Spleen (tissue), 11 donors: Measurements from ENCODE around the gene SELENOO. TPM values are rescaled to one million over a fixed set of nuclear protein-coding genes. Genes with fewer than 3 reads are reported as not detected.

Source experiments
- DNase-seq: peaks from one replicate; pipeline ENCODE4 v3.0.0-alpha.2; 2020
- H3K27ac ChIP-seq, 8 donors: fragments of 200-600 bp; sonication (generic) in 7 of 8; 1 replicate in 4 of 8; 2 replicates in 4 of 8; pipeline versions ENCODE4 v1.5.0 to v1.8.0; 2016 to 2021; ENCODE audit warnings: inconsistent platforms in 4 of 8, mild to moderate bottlenecking in 4 of 8, moderate library complexity in 1 of 8
- H3K27me3 ChIP-seq, 7 donors: fragments of 200-600 bp; sonication (generic) in 6 of 7; replicated peaks in 1 of 7; 1 replicate in 4 of 7; 2 replicates in 3 of 7; pipeline versions ENCODE4 v1.5.0 to v1.8.0; 2016 to 2021; ENCODE audit warnings: inconsistent platforms in 3 of 7, mild to moderate bottlenecking in 1 of 7
- H3K36me3 ChIP-seq, 6 donors: fragments of 200-600 bp; sonication (generic) in 5 of 6; 1 replicate in 4 of 6; 2 replicates in 2 of 6; pipeline versions ENCODE4 v1.5.0 to v1.8.0; 2016 to 2021; ENCODE audit warnings: inconsistent platforms in 2 of 6
- H3K4me1 ChIP-seq, 6 donors: fragments of 200-600 bp; sonication (generic) in 5 of 6; 1 replicate in 3 of 6; 2 replicates in 3 of 6; pipeline versions ENCODE4 v1.5.0 to v1.8.0; 2016 to 2021; ENCODE audit warnings: inconsistent platforms in 3 of 6
- H3K4me3 ChIP-seq, 8 donors: fragments of 200-600 bp; sonication (generic) in 7 of 8; 1 replicate in 4 of 8; 2 replicates in 4 of 8; pipeline versions ENCODE4 v1.5.0 to v1.8.0; 2016 to 2021; ENCODE audit warnings: inconsistent platforms in 4 of 8, mild to moderate bottlenecking in 4 of 8, moderate library complexity in 2 of 8
- H3K9me3 ChIP-seq, 8 donors: fragments of 200-600 bp; sonication (generic) in 7 of 8; 1 replicate in 4 of 8; 2 replicates in 4 of 8; pipeline versions ENCODE4 v1.5.0 to v1.8.0; 2016 to 2021; ENCODE audit warnings: inconsistent platforms in 4 of 8
- POLR2A ChIP-seq, 3 donors: fragments of 450-650 bp; IDR thresholded peaks; one replicate each; pipeline ENCODE4 v1.5.1; 2017; ENCODE audit warnings: antibody characterized with exemption in 3 of 3, mild to moderate bottlenecking in 1 of 3
- POLR2AphosphoS5 ChIP-seq, 3 donors: sonication (generic); formaldehyde crosslinking; IDR thresholded peaks; one replicate each; pipeline ENCODE4 v1.5.1; 2017; ENCODE audit warnings: antibody characterized with exemption in 3 of 3
- WGBS, 5 donors: extraction: QIAGEN DNeasy Blood & Tissue Kit in 3 of 5; methylation state at CpG; one replicate each; pipeline versions ENCODE4 v1.1.5 to v1.1.7; 2013 to 2018; 5-methylcytosine and 5-hydroxymethylcytosine counted together
- intact Hi-C: fragments of 100-400 bp; cut with DNase I; formaldehyde crosslinking; loops from one replicate; pipeline ENCODE4 v1.15.0; 2023; ENCODE audit warnings: low total_unique reads
- polyA plus RNA-seq, 3 donors: library from polyadenylated mRNA; stranded (reverse); fragments of 200-250 nt; gene quantifications; one replicate each; pipeline ENCODE4 v1.2.1, GENCODE V29; 2013
- total RNA-seq, 7 donors: library from RNA; depleted of rRNA in 3 of 7; stranded (reverse); fragments of >200 nt in 3 of 7; fragmentation: NEBNext Ultra II Directional in 4 of 7; extraction: Animal tissue kit (Norgen Biotek cat#: 25700) in 4 of 7; gene quantifications; one replicate each; pipeline versions ENCODE4 v1.1.0 to v1.2.1, GENCODE V29; 2016 to 2021
- TF ChIP-seq, protein P1 (sequence below), 11 experiments: fragments of 200-600 bp in 7 of 11; fragments of 450-650 bp in 4 of 11; sonication (generic) in 4 of 11; IDR thresholded peaks in 8 of 11; conservative IDR thresholded peaks in 3 of 11; 1 replicate in 7 of 11; 2 replicates in 4 of 11; pipeline versions ENCODE4 v1.4.0 to v1.8.0; 2016 to 2021; ENCODE audit warnings: antibody characterized with exemption in 11 of 11, inconsistent platforms in 4 of 11, mild to moderate bottlenecking in 1 of 11
- donor health status: healthy with polysubstance abuse.
- donor health status: DM: no; HTN: no; CAD: no; lungs with moderate emphysema.
- donor health status: DM: no; HTN: no; CAD: no.
- donor health status: Bipolar disorder and iron deficiency.
- donor health status: healthy.
- donor health status: DM: no; HTN: no; CAD: no.
- donor health status: DM: yes; HTN: yes; CAD: no.

The SELENOO gene
- total and polyA plus RNA-seq, 10 donors, result 25.4 to 70.8 (median 29.5) TPM

DNA sequence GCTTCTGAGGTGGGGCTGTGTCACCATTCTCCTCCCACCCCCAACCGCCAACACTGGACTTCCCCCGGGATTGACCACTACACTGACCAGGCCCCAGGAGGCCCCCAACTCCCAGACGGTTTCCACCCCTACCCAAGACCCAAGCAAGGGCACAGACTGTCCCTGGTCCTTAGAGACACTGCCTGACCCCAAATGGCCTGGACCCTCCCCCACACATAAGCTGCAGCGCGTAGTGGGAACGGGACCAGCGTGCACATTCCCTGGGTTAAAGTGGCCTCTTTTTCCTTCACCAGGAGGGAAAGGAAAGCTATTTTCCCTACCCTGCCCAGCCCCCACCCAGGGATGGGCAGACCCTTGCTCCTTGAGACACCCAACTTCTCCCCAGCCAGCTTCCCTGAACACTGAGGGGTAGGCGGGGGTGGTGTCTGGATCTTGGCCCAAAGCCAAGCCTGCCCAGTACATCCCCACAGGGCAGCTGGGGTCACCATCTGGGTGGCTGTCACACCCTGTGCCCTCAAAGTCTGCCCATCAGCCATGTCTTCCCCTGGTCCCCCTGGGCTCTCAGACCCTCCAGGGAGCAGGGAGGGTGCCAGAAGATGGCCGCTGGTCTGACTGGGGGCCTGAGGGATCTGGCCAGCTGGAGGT, 62.3 kb downstream of the SELENOO start:
- Histone ChIP-seq H3K4me3 (no peak overlapping the region), H3K4me1 (peaks cover 8 to 41% (median 27%) of the 10 kb centered on the region in 6 donors), H3K36me3 (peaks cover 0 to 5% (median 0%) of the 10 kb centered on the region in 6 donors), H3K9me3 (peaks cover 0 to 8% (median 0%) of the 10 kb centered on the region in 8 donors), H3K27me3 (peaks cover 0 to 81% (median 23%) of the 10 kb centered on the region in 7 donors), H3K27ac (no peak overlapping the region)
- intact Hi-C loops, result no loop called here
- TF ChIP-seq, protein P1, sequence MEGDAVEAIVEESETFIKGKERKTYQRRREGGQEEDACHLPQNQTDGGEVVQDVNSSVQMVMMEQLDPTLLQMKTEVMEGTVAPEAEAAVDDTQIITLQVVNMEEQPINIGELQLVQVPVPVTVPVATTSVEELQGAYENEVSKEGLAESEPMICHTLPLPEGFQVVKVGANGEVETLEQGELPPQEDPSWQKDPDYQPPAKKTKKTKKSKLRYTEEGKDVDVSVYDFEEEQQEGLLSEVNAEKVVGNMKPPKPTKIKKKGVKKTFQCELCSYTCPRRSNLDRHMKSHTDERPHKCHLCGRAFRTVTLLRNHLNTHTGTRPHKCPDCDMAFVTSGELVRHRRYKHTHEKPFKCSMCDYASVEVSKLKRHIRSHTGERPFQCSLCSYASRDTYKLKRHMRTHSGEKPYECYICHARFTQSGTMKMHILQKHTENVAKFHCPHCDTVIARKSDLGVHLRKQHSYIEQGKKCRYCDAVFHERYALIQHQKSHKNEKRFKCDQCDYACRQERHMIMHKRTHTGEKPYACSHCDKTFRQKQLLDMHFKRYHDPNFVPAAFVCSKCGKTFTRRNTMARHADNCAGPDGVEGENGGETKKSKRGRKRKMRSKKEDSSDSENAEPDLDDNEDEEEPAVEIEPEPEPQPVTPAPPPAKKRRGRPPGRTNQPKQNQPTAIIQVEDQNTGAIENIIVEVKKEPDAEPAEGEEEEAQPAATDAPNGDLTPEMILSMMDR (IDR thresholded peaks at IDR 0.05 in 8 of 11, conservative IDR thresholded peaks at IDR 0.05 in 3 of 11), result no peak
- TF ChIP-seq POLR2AphosphoS5 (IDR thresholded peaks at IDR 0.05) (peak in 1 of 3 donors; percentile 8), POLR2A (IDR thresholded peaks at IDR 0.05) (no peak)
- 61 to 75% (median 66%) methylated on average over 8 to 9 of the region's 9 CpGs for WGBS, 5 donors
- DNase-seq, result no peak

DNA sequence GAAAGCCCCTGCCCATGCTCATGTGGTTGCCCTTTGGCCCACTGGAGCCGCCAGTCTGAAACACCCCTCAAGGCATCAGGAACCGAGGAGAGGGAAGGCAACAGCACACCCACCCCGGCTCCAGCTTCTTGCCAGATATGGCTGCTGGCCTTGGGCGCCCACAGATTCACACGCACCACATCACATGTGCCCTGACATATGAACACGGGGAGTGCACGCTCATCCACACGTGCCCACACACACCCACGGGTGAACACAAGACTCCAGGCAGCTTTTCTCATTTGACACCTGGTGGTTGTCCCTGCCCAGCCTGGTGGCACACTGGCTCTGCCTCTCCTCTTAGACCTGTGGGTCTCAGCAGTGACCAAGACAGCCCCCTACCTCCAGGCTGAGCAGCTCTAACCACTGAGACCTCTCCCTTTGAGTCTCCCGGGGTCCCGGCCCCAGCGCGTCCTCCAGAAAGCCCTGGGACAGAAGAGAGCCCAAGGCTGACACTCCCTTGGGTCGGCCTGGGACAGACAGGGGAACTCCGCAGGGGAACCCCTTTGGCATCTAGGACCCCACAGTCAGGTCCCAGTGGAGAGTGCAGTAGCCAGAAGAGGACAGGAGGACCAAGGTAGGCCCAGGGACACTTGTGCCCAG, 63.4 kb downstream of the SELENOO start:
- TF ChIP-seq, protein P1 (IDR thresholded peaks at IDR 0.05 in 8 of 11, conservative IDR thresholded peaks at IDR 0.05 in 3 of 11), result no peak
- TF ChIP-seq POLR2A (IDR thresholded peaks at IDR 0.05) (no peak), POLR2AphosphoS5 (IDR thresholded peaks at IDR 0.05) (no peak)
- Histone ChIP-seq H3K27ac (no peak overlapping the region), H3K36me3 (peaks cover 0 to 5% (median 0%) of the 10 kb centered on the region in 6 donors), H3K27me3 (peaks cover 0 to 81% (median 23%) of the 10 kb centered on the region in 7 donors), H3K4me1 (peaks cover 8 to 53% (median 33%) of the 10 kb centered on the region in 6 donors), H3K4me3 (no peak overlapping the region), H3K9me3 (peaks cover 0 to 8% (median 0%) of the 10 kb centered on the region in 8 donors)
- DNase-seq, result no peak
- WGBS, 5 donors, result 70 to 93% (median 84%) methylated on average over 9 to 15 of the region's 15 CpGs
- intact Hi-C loops, result no loop called here

DNA sequence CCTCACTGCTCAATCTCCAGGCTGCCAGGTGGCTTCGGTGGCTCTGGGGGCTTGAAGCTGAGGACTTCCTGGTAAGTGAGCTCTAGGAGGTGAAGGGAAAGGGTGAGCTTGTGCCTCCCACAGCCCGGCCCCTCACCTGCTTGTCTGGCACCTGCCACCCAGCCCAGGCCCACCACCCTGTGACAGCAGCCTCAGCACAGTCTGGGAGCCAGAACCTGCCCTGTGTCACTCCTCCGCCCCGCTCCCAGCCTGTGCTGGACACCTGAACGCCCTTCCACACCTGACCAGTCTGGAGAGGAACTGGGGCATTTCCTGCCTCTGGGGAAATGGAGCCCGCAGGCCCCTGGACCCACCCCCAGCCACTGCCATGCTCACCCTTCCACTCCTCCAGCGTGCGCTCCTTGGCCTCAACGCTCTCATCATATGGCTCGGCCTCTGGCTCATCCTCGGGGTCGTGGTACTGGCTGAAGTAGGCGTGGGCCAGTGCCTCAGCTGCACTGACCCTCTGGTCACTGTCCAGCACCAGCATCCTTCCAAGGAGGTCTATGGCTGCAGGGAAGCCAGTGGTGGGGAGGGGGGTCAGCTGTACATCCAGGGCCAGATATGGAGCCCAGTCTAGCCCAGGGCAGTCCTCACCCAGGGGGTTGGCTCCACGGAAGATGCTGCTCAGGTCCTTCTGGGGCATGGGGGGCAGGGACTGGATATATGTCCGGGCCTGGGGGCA, 64.3 kb downstream of the SELENOO start:
- TF ChIP-seq POLR2A (IDR thresholded peaks at IDR 0.05) (no peak), POLR2AphosphoS5 (IDR thresholded peaks at IDR 0.05) (no peak)
- TF ChIP-seq, protein P1 (IDR thresholded peaks at IDR 0.05 in 8 of 11, conservative IDR thresholded peaks at IDR 0.05 in 3 of 11), result no peak
- H3K36me3 ChIP-seq, result peaks cover 0 to 5% (median 0%) of the 10 kb centered on the region in 6 donors
- peaks cover 0 to 81% (median 22%) of the 10 kb centered on the region in 7 donors for H3K27me3 ChIP-seq
- H3K27ac ChIP-seq, result no peak overlapping the region
- peaks cover 8 to 61% (median 42%) of the 10 kb centered on the region in 6 donors for H3K4me1 ChIP-seq
- WGBS, 5 donors, result 78 to 89% (median 83%) methylated on average over 12 to 15 of the region's 15 CpGs
- no peak for DNase-seq
- no peak overlapping the region for H3K4me3 ChIP-seq
- peaks cover 0 to 8% (median 0%) of the 10 kb centered on the region in 8 donors for H3K9me3 ChIP-seq
- intact Hi-C loops, result no loop called here
